Osteocyte (in vitro differentiated cells): Measurements from ENCODE around the gene OR14K1. TPM values are rescaled to one million over a fixed set of nuclear protein-coding genes. Genes with fewer than 3 reads are reported as not detected.
"Not testable (repeated sequence)": the region's sequence is repeated elsewhere in the genome, so short reads cannot be mapped to it uniquely, and the experiment has no call there.

ENCODE experiments used
- DNase-seq: peaks from one replicate; pipeline ENCODE4 v3.0.0; 2021; ENCODE audit warnings: mixed read lengths; ENCODE audit not compliant: unreplicated experiment; ENCODE audit errors: extremely low spot score
- H3K27ac Mint-ChIP-seq: one replicate; pipeline ENCODE4 v1.8.0; 2021; ENCODE audit warnings: mild to moderate bottlenecking, mixed read lengths; ENCODE audit not compliant: unreplicated experiment
- H3K27me3 Mint-ChIP-seq: one replicate; pipeline ENCODE4 v1.8.0; 2021; ENCODE audit warnings: mixed read lengths; ENCODE audit not compliant: unreplicated experiment
- H3K36me3 Mint-ChIP-seq: one replicate; pipeline ENCODE4 v1.8.0; 2021; ENCODE audit warnings: mixed read lengths; ENCODE audit not compliant: unreplicated experiment
- H3K4me1 Mint-ChIP-seq: one replicate; pipeline ENCODE4 v1.8.0; 2021; ENCODE audit warnings: mixed read lengths; ENCODE audit not compliant: unreplicated experiment
- H3K4me3 Mint-ChIP-seq: one replicate; pipeline ENCODE4 v1.8.0; 2021; ENCODE audit warnings: mild to moderate bottlenecking, moderate library complexity, mixed read lengths; ENCODE audit not compliant: unreplicated experiment
- H3K9me3 Mint-ChIP-seq: one replicate; pipeline ENCODE4 v1.8.0; 2021; ENCODE audit warnings: mixed read lengths; ENCODE audit not compliant: unreplicated experiment
- long read RNA-seq: library from polyadenylated mRNA; unstranded; transcript quantifications from one replicate; pipeline ENCODE4 v2.0.0, GENCODE V29; 2021
- total RNA-seq: library from RNA; stranded (reverse); gene quantifications from 2 replicates; pipeline ENCODE4 v1.2.1, GENCODE V29; 2021
- TF ChIP-seq, protein P1 (sequence below): fragments of 200-600 bp; sonication (generic); IDR thresholded peaks from 2 replicates; pipeline ENCODE4 v1.5.0; 2021; ENCODE audit warnings: antibody characterized with exemption, mild to moderate bottlenecking, moderate library complexity

Gene OR14K1, protein sequence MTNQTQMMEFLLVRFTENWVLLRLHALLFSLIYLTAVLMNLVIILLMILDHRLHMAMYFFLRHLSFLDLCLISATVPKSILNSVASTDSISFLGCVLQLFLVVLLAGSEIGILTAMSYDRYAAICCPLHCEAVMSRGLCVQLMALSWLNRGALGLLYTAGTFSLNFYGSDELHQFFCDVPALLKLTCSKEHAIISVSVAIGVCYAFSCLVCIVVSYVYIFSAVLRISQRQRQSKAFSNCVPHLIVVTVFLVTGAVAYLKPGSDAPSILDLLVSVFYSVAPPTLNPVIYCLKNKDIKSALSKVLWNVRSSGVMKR
- total RNA-seq: not detected in 2 replicates
- long read RNA-seq: 0 reads

DNA sequence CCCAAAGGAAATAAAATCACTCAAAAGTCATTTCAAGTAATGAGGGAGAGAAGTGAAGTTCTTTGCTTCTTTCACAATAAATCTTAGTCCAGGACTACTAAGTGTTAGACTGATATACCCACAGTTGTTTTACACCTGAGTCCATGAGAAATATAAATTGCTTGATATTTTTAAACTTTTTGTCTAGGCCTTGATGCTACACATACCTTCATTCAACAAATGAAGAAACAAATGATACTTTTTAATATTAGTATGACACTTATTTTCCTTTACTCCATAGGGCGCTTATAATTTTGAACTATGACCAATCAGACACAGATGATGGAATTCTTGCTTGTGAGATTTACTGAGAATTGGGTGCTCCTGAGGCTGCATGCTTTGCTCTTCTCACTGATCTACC lies at the start of gene OR14K1:
TSS of gene OR14K1 (plus strand) at position 301 of the 400 bp plus-strand sequence. CDS start at position 301, 0 bp downstream.
- H3K27ac Mint-ChIP-seq: no peak within 1 kb of the TSS
- TF ChIP-seq, protein P1, sequence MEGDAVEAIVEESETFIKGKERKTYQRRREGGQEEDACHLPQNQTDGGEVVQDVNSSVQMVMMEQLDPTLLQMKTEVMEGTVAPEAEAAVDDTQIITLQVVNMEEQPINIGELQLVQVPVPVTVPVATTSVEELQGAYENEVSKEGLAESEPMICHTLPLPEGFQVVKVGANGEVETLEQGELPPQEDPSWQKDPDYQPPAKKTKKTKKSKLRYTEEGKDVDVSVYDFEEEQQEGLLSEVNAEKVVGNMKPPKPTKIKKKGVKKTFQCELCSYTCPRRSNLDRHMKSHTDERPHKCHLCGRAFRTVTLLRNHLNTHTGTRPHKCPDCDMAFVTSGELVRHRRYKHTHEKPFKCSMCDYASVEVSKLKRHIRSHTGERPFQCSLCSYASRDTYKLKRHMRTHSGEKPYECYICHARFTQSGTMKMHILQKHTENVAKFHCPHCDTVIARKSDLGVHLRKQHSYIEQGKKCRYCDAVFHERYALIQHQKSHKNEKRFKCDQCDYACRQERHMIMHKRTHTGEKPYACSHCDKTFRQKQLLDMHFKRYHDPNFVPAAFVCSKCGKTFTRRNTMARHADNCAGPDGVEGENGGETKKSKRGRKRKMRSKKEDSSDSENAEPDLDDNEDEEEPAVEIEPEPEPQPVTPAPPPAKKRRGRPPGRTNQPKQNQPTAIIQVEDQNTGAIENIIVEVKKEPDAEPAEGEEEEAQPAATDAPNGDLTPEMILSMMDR: no peak
- no peak for DNase-seq
- no peaks in the 10 kb centered on the region for H3K27me3 Mint-ChIP-seq
- no peaks in the 10 kb centered on the region for H3K36me3 Mint-ChIP-seq
- peaks cover 10% of the 10 kb centered on the region for H3K9me3 Mint-ChIP-seq
- H3K4me1 Mint-ChIP-seq: peaks cover 7% of the 10 kb centered on the region
- no peak within 1 kb of the TSS for H3K4me3 Mint-ChIP-seq

GRCh38 chr1:247701338-247701737 lies 37.1 kb upstream of the OR14K1 start:
- TF ChIP-seq, protein P1: no peak
- Mint-ChIP-seq H3K4me3 (no peak overlapping the region), H3K9me3 (peaks cover 11% of the 10 kb centered on the region), H3K4me1 (no peaks in the 10 kb centered on the region), H3K36me3 (no peaks in the 10 kb centered on the region), H3K27me3 (no peaks in the 10 kb centered on the region), H3K27ac (no peak overlapping the region)
- no peak for DNase-seq

DNA sequence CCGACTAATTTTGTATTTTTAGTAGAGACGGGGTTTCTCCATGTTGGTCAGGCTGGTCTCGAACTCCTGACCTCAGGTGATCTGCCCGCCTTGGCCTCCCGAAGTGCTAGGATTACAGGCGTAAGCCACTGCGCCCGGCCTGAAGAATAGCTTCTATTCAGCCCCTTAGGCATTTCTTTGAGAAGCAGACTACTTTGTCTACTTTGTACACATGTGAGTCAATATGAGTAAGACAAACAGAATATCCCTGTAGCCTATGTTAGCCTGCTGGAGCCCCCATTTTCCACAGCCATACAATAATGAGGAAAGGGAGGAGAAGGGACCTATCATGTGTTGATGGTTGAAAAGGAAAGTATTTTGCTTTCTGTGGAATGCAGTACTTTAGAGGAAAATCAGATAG lies 27.7 kb upstream of the OR14K1 start:
- H3K27me3 Mint-ChIP-seq, H3K36me3 Mint-ChIP-seq, H3K27ac Mint-ChIP-seq: not testable (repeated sequence)

DNA sequence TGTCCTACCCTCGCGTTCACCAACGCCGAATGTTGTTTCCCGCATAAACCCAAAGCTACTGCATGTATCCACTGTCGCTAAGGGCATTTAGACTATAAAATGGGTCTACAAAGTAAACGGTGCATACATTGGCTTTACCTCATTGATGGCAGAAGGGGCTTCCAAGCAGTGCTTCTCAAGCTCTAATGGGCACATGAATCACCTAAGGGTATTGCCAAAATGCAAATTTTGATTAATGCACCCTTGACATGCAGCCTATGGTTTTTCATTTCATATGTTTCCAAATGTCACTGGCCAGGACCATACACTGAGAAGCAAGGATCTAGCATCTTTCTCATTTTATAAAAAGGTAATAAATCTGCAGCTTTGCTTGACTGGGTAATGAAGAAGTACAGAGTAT lies 24.7 kb upstream of the OR14K1 start:
- Mint-ChIP-seq H3K36me3 (no peaks in the 10 kb centered on the region), H3K4me3 (no peak overlapping the region), H3K9me3 (peaks cover 8% of the 10 kb centered on the region), H3K27ac (no peak overlapping the region), H3K27me3 (no peaks in the 10 kb centered on the region), H3K4me1 (no peaks in the 10 kb centered on the region)
- DNase-seq: no peak
- TF ChIP-seq, protein P1: no peak

More for the DNA sequence above, 27.7 kb upstream of the OR14K1 start:
- not testable (repeated sequence) for H3K4me1 Mint-ChIP-seq, DNase-seq, H3K4me3 Mint-ChIP-seq
- peaks cover 15% of the 10 kb centered on the region for H3K9me3 Mint-ChIP-seq

DNA sequence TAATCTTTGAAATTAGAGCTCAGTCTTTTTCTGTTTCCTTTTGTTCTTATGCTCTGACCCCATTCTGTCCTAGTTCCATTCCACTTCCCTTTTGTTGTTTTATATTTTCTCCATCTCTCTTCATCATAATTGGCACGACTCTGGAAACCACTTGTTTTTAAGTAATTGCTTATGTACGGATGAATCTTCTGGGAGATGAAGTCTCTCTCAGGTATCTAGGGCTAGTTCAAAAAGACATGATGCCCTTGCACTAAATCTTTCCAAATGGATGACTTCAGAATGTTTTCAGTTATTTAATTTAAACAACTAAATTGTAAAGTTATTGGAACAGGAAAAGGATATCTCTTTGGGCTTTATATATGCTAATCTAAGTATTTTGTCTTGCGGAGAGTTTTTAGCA lies 21.9 kb upstream of the OR14K1 start, which contains the start of gene OR6F1:
TSS of gene OR6F1 (minus strand) at position 101 of the 400 bp plus-strand sequence. CDS start 3,891 bp downstream, outside the sequence.
- Mint-ChIP-seq H3K4me3 (no peak within 1 kb of the TSS), H3K27me3 (no peaks in the 10 kb centered on the region), H3K36me3 (no peaks in the 10 kb centered on the region)

More for the DNA sequence above, 21.9 kb upstream of the OR14K1 start, which contains the start of gene OR6F1:
- no peak for DNase-seq
- H3K4me1 Mint-ChIP-seq: no peaks in the 10 kb centered on the region
- H3K27ac Mint-ChIP-seq: no peak within 1 kb of the TSS
- peaks cover 9% of the 10 kb centered on the region for H3K9me3 Mint-ChIP-seq
- TF ChIP-seq, protein P1: no peak
